ENCODE results near the gene SLIT3. TPM values are rescaled to one million over a fixed set of nuclear protein-coding genes. Genes with fewer than 3 reads are reported as not detected.

Gene SLIT3
- total and polyA plus RNA-seq, 2 donors (not counting 3 experiments of a cell fraction or from before 2014, with no cell fraction given): 0.90 to 1.0 TPM

DNA sequence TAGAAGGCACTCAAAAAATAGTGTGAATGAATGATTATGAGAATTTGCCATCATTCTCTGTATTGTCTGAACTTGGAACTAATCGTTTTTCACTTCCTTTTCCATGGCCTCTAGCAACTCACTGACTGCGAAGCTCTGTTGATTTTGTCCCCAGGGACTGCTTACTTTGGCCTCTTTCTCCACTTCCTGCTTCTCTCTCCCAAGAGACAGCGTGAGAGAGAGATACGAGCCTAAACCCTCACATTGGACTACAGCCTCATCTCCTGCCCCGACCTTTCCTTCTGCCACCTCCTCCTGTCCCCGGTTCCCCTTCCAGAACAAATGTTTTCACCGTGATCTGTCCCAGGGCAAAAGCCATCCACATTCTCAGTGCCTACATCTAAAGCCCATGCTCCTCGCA is 421.0 kb downstream of the SLIT3 start:
- Histone ChIP-seq H3K9ac (replicated peaks; ENCODE audit: extremely low read depth, insufficient read depth, low read length) (no peak overlapping the region), H3K27ac (ENCODE audit: insufficient read depth, low read depth, low read length) (no peak overlapping the region), H3K79me2 (ENCODE audit: control insufficient read depth, insufficient read depth, low read length) (no peaks in the 10 kb centered on the region), H3K4me3 (replicated peaks in 1 of 3; ENCODE audit: insufficient read depth in 1 of 3, low read depth in 1 of 3, low read length in 3 of 3) (no peak overlapping the region), H3K9me1 (replicated peaks; ENCODE audit: control insufficient read depth, extremely low read depth, insufficient read depth, low read length) (no peaks in the 10 kb centered on the region), H3K27me3 (ENCODE audit: control insufficient read depth in 2 of 2, insufficient read depth in 2 of 2, low read length in 2 of 2) (no peaks in the 10 kb centered on the region), H4K20me1 (replicated peaks; ENCODE audit: control insufficient read depth, extremely low read depth, insufficient read depth, low read length) (no peaks in the 10 kb centered on the region), H3K4me1 (ENCODE audit: control insufficient read depth, extremely low read depth, insufficient read depth, low read length) (no peaks in the 10 kb centered on the region), H3K4me2 (ENCODE audit: insufficient read depth, low read length) (no peak overlapping the region), H3K36me3 (ENCODE audit: control insufficient read depth in 2 of 2, extremely low read depth in 1 of 2, insufficient read depth in 2 of 2, low read length in 2 of 2) (no peaks in the 10 kb centered on the region), H3K9me3 (replicated peaks; ENCODE audit: control insufficient read depth, insufficient read depth, low read length) (no peaks in the 10 kb centered on the region), H2AFZ (ENCODE audit: low read depth, low read length) (no peak overlapping the region)
- dilution Hi-C loops (cut with MboI; ENCODE audit: extremely low pct_ligation_motif_present, low sequenced_read_pairs) (no loop called here), intact Hi-C loops (cut with micrococcal nuclease) (no loop called here)
- no peak for FAIRE-seq
- DNase-seq (ENCODE audit: low read depth, low spot score): peak; percentile 32
- BruUV-seq (replicated peaks): no TSS peak
- TF ChIP-seq, protein P1, sequence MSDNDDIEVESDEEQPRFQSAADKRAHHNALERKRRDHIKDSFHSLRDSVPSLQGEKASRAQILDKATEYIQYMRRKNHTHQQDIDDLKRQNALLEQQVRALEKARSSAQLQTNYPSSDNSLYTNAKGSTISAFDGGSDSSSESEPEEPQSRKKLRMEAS (IDR thresholded peaks at IDR 0.05; ENCODE audit: insufficient read depth, insufficient read length): no peak
- TF ChIP-seq EZH2 (IDR thresholded peaks at IDR 0.05; ENCODE audit: borderline replicate concordance, low read depth, low read length, severe bottlenecking): no peak
- TF ChIP-seq GATA2 (IDR thresholded peaks at IDR 0.05; ENCODE audit: insufficient read depth, insufficient read length, low read depth, low read length): no peak
- no peak for TF ChIP-seq JUN (IDR thresholded peaks at IDR 0.05; ENCODE audit: borderline replicate concordance, insufficient read depth, insufficient read length, low read depth)
- TF ChIP-seq, protein P2, sequence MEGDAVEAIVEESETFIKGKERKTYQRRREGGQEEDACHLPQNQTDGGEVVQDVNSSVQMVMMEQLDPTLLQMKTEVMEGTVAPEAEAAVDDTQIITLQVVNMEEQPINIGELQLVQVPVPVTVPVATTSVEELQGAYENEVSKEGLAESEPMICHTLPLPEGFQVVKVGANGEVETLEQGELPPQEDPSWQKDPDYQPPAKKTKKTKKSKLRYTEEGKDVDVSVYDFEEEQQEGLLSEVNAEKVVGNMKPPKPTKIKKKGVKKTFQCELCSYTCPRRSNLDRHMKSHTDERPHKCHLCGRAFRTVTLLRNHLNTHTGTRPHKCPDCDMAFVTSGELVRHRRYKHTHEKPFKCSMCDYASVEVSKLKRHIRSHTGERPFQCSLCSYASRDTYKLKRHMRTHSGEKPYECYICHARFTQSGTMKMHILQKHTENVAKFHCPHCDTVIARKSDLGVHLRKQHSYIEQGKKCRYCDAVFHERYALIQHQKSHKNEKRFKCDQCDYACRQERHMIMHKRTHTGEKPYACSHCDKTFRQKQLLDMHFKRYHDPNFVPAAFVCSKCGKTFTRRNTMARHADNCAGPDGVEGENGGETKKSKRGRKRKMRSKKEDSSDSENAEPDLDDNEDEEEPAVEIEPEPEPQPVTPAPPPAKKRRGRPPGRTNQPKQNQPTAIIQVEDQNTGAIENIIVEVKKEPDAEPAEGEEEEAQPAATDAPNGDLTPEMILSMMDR (IDR thresholded peaks at IDR 0.05; ENCODE audit: extremely low read depth in 1 of 2, insufficient read depth in 1 of 2, low read depth in 1 of 2, low read length in 2 of 2): no peak
- no peak for TF ChIP-seq POLR2AphosphoS5 (IDR thresholded peaks at IDR 0.05; ENCODE audit: insufficient read depth, low read depth, low read length)
- TF ChIP-seq MYC (IDR thresholded peaks at IDR 0.05; ENCODE audit: low read depth, low read length): no peak
- no peak for TF ChIP-seq FOS (IDR thresholded peaks at IDR 0.05; ENCODE audit: borderline replicate concordance, insufficient read depth, low read length)
- TF ChIP-seq POLR2A (IDR thresholded peaks at IDR 0.05; ENCODE audit: low read depth, low read length): no peak
- ChIA-PET CTCF (no interaction called here), POLR2A (no interaction called here)
